Measurements from ENCODE around the gene RAB5IF. TPM values are rescaled to one million over a fixed set of nuclear protein-coding genes. Genes with fewer than 3 reads are reported as not detected.
A peak's percentile ranks its signal among the peaks of the same experiment; 100 is the strongest.
"Not testable (repeated sequence)": the region's sequence is repeated elsewhere in the genome, so short reads cannot be mapped to it uniquely, and the experiment has no call there.

RAB5IF gene
- total RNA-seq, 1 donor from 2014 or later, result 56.5 TPM

GRCh38 chr20:36606158-36607066 is 833 bp downstream of the RAB5IF start:
- Histone ChIP-seq H3K4me1 (peaks cover 35% of the 10 kb centered on the region), H3K36me3 (peaks cover 35% of the 10 kb centered on the region), H3K27me3 (ENCODE audit: low read depth) (no peaks in the 10 kb centered on the region), H3K4me3 (peak overlapping the region; percentile 84), H3K9me3 (replicated peaks) (no peaks in the 10 kb centered on the region), H3K27ac (replicated peaks) (peak overlapping the region; percentile 89)
- intact Hi-C loops (cut with micrococcal nuclease), result no loop called here
- no peak for DNase-seq
- no peak for TF ChIP-seq CTCF (IDR thresholded peaks at IDR 0.05; ENCODE audit: borderline replicate concordance)

- Histone ChIP-seq H3K4me3 (peak overlapping the region; percentile 84), H3K27me3 (ENCODE audit: low read depth) (no peaks in the 10 kb centered on the region), H3K4me1 (peaks cover 35% of the 10 kb centered on the region), H3K36me3 (peaks cover 49% of the 10 kb centered on the region), H3K9me3 (replicated peaks) (no peaks in the 10 kb centered on the region), H3K27ac (replicated peaks) (no peak overlapping the region)
- no peak for TF ChIP-seq CTCF (IDR thresholded peaks at IDR 0.05; ENCODE audit: borderline replicate concordance)
- no peak for DNase-seq
- intact Hi-C loops (cut with micrococcal nuclease), result no loop called here
Measured at GRCh38 chr20:36607586-36608387, 2.2 kb downstream of the RAB5IF start.

GRCh38 chr20:36608388-36608728 is 2.8 kb downstream of the RAB5IF start:
- H3K27me3 ChIP-seq (ENCODE audit: low read depth); intact Hi-C loops (cut with micrococcal nuclease); DNase-seq; H3K9me3 ChIP-seq (replicated peaks); H3K4me3 ChIP-seq; H3K27ac ChIP-seq (replicated peaks): not testable (repeated sequence)
- Histone ChIP-seq H3K4me1 (peaks cover 35% of the 10 kb centered on the region), H3K36me3 (peaks cover 55% of the 10 kb centered on the region)

- TF ChIP-seq CTCF (IDR thresholded peaks at IDR 0.05; ENCODE audit: borderline replicate concordance), result no peak
- Histone ChIP-seq H3K36me3 (peaks cover 74% of the 10 kb centered on the region), H3K4me3 (no peak overlapping the region), H3K27ac (replicated peaks) (no peak overlapping the region), H3K9me3 (replicated peaks) (no peaks in the 10 kb centered on the region), H3K4me1 (peaks cover 16% of the 10 kb centered on the region), H3K27me3 (ENCODE audit: low read depth) (no peaks in the 10 kb centered on the region)
- DNase-seq, result no peak
- intact Hi-C loops (cut with micrococcal nuclease), result no loop called here
Measured at GRCh38 chr20:36611625-36612024, 6.0 kb downstream of the RAB5IF start.

- intact Hi-C loops (cut with micrococcal nuclease), result no loop called here
- no peaks in the 10 kb centered on the region for H3K4me1 ChIP-seq
- H3K9me3 ChIP-seq (replicated peaks), result no peaks in the 10 kb centered on the region
- no peak for TF ChIP-seq CTCF (IDR thresholded peaks at IDR 0.05; ENCODE audit: borderline replicate concordance)
- no peak overlapping the region for H3K4me3 ChIP-seq
- H3K36me3 ChIP-seq, result peaks cover 61% of the 10 kb centered on the region
- H3K27me3 ChIP-seq (ENCODE audit: low read depth), result no peaks in the 10 kb centered on the region
- no peak for DNase-seq
- no peak overlapping the region for H3K27ac ChIP-seq (replicated peaks)
Measured at GRCh38 chr20:36613974-36614373, 8.4 kb downstream of the RAB5IF start.

Measured in left ventricle myocardium inferior (tissue), 1 donor.